ENCODE results near the gene SYT3.

SYT3 gene

DNA sequence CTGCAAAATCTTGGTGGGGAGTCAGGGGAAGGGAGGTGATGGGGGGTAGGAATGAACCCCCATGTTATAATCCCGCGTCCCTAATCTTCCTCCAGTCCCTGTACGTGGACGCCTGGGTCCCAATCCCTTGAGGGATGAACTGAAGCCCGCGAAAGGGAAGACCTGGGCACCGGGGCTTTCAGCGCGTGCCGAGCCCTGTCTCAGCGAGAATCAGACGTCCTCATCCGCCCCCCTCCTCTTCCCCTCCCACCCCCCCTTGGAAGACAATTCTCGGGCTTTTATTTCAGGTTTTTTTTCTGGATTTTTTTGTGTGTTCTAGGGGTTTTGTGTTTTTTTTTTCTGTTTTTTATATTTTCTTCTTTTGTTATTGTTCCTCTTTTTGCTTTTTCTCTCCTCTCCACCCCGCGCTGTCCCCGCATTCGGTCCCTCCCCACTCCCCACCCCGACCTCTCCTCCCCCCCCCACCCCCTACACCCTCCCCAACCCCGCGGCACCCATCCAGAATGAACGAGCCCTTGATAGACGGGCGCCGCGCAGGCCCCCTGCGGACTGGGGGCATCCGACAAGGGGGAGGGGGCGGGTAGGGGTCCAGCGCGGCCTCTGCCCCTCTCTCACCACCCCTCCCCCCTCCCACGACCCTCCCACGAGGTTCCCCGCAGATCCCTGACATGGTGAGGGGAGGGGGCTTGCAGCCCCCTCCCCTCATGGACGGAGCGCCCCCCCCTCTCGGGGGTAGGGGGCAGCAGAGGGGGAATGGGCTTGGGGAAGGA is 19.8 kb upstream of the SYT3 start:
- no peak overlapping the region for H3K4me2 ChIP-seq (ENCODE audit: low read depth, low read length, poor library complexity, severe bottlenecking)

GRCh38 chr19:50658441-50659317 is 19.0 kb upstream of the SYT3 start:
- no peak for TF ChIP-seq EZH2phosphoT487 (IDR thresholded peaks at IDR 0.05; ENCODE audit: borderline replicate concordance)
- TF ChIP-seq, protein P1, sequence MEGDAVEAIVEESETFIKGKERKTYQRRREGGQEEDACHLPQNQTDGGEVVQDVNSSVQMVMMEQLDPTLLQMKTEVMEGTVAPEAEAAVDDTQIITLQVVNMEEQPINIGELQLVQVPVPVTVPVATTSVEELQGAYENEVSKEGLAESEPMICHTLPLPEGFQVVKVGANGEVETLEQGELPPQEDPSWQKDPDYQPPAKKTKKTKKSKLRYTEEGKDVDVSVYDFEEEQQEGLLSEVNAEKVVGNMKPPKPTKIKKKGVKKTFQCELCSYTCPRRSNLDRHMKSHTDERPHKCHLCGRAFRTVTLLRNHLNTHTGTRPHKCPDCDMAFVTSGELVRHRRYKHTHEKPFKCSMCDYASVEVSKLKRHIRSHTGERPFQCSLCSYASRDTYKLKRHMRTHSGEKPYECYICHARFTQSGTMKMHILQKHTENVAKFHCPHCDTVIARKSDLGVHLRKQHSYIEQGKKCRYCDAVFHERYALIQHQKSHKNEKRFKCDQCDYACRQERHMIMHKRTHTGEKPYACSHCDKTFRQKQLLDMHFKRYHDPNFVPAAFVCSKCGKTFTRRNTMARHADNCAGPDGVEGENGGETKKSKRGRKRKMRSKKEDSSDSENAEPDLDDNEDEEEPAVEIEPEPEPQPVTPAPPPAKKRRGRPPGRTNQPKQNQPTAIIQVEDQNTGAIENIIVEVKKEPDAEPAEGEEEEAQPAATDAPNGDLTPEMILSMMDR (conservative IDR thresholded peaks at IDR 0.05; ENCODE audit: low read length): no peak
- Histone ChIP-seq H3K4me3 (ENCODE audit: low read length, poor library complexity, severe bottlenecking) (no peak overlapping the region), H3K9me2 (replicated peaks; ENCODE audit: low read depth, low read length) (no peaks in the 10 kb centered on the region), H3K9ac (ENCODE audit: low read depth, low read length, poor library complexity, severe bottlenecking) (no peak overlapping the region), H3K79me2 (ENCODE audit: insufficient read depth, low read length) (no peaks in the 10 kb centered on the region), H3K9me3 (ENCODE audit: insufficient read depth, low read depth, low read length) (no peaks in the 10 kb centered on the region), H3F3A (ENCODE audit: low read depth) (no peaks in the 10 kb centered on the region), H3K4me1 (ENCODE audit: insufficient read depth, low read length, poor library complexity, severe bottlenecking) (no peaks in the 10 kb centered on the region), H3K27me3 (ENCODE audit: insufficient read depth, low read length, poor library complexity, severe bottlenecking) (no peaks in the 10 kb centered on the region), H3K36me3 (ENCODE audit: insufficient read depth, low read length) (no peaks in the 10 kb centered on the region), H3K4me2 (ENCODE audit: low read depth, low read length, poor library complexity, severe bottlenecking) (no peak overlapping the region), H2AFZ (ENCODE audit: low read length) (no peak overlapping the region), H4K20me1 (ENCODE audit: insufficient read depth, low read length, poor library complexity, severe bottlenecking) (no peaks in the 10 kb centered on the region)

More for the DNA sequence above, 19.8 kb upstream of the SYT3 start:
- Histone ChIP-seq H3K27me3 (ENCODE audit: insufficient read depth, low read length, poor library complexity, severe bottlenecking) (no peaks in the 10 kb centered on the region), H3K4me3 (ENCODE audit: low read length, poor library complexity, severe bottlenecking) (no peak overlapping the region), H3K9me2 (replicated peaks; ENCODE audit: low read depth, low read length) (no peaks in the 10 kb centered on the region), H3K9me3 (ENCODE audit: insufficient read depth, low read depth, low read length) (no peaks in the 10 kb centered on the region), H4K20me1 (ENCODE audit: insufficient read depth, low read length, poor library complexity, severe bottlenecking) (no peaks in the 10 kb centered on the region), H3K79me2 (ENCODE audit: insufficient read depth, low read length) (no peaks in the 10 kb centered on the region), H2AFZ (ENCODE audit: low read length) (no peak overlapping the region), H3K9ac (ENCODE audit: low read depth, low read length, poor library complexity, severe bottlenecking) (no peak overlapping the region), H3F3A (ENCODE audit: low read depth) (no peaks in the 10 kb centered on the region), H3K36me3 (ENCODE audit: insufficient read depth, low read length) (no peaks in the 10 kb centered on the region), H3K4me1 (ENCODE audit: insufficient read depth, low read length, poor library complexity, severe bottlenecking) (no peaks in the 10 kb centered on the region)
- TF ChIP-seq, protein P1 (conservative IDR thresholded peaks at IDR 0.05; ENCODE audit: low read length): no peak
- no peak for TF ChIP-seq EZH2phosphoT487 (IDR thresholded peaks at IDR 0.05; ENCODE audit: borderline replicate concordance)

DNA sequence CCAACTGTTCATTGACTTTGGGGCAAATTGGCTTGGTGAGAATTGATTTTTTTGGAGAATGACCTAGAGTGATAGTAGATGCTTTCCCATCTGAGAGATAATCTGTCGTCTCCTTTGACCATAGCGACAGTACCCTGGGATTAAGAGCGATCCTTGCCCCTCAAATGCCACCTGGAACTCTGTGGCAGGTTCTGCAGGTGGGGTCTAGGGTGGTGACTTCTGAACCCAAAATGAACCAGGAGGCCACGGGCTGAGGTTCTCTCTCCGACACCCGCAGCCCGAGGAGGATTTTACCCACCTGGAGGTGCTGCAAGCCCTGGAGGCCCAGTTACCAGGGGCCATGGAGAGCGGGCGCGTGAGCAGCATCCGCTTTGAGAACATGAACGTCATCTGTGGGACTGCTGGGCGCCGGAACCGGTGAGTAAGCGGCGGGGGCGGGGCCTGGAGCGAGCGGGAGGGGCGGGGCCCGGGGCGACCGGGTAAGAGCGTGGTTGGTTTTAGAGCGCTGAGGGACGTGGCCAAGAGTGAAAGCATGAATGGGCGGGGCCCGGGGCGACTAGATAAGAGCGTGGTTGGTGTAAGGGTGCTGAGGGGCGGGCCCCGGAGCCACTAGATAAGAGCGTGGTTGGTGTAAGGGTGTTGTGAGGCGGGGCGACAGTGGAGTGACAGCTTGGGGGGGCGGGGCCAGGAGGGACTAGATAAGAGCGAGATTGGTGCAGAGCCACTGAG is 18.2 kb upstream of the SYT3 start:
- no peaks in the 10 kb centered on the region for H3K79me2 ChIP-seq (ENCODE audit: insufficient read depth, low read length)
- H3K36me3 ChIP-seq (ENCODE audit: insufficient read depth, low read length): no peaks in the 10 kb centered on the region
- H3K9ac ChIP-seq (ENCODE audit: low read depth, low read length, poor library complexity, severe bottlenecking): no peak overlapping the region
- H2AFZ ChIP-seq (ENCODE audit: low read length): no peak overlapping the region
- H3K9me2 ChIP-seq (replicated peaks; ENCODE audit: low read depth, low read length): no peaks in the 10 kb centered on the region
- no peaks in the 10 kb centered on the region for H3K27me3 ChIP-seq (ENCODE audit: insufficient read depth, low read length, poor library complexity, severe bottlenecking)
- H3K4me2 ChIP-seq (ENCODE audit: low read depth, low read length, poor library complexity, severe bottlenecking): no peak overlapping the region
- H4K20me1 ChIP-seq (ENCODE audit: insufficient read depth, low read length, poor library complexity, severe bottlenecking): no peaks in the 10 kb centered on the region
- no peaks in the 10 kb centered on the region for H3K4me1 ChIP-seq (ENCODE audit: insufficient read depth, low read length, poor library complexity, severe bottlenecking)
- TF ChIP-seq, protein P1 (conservative IDR thresholded peaks at IDR 0.05; ENCODE audit: low read length): no peak
- TF ChIP-seq EZH2phosphoT487 (IDR thresholded peaks at IDR 0.05; ENCODE audit: borderline replicate concordance): no peak
- no peaks in the 10 kb centered on the region for H3K9me3 ChIP-seq (ENCODE audit: insufficient read depth, low read depth, low read length)
- no peaks in the 10 kb centered on the region for H3F3A ChIP-seq (ENCODE audit: low read depth)
- no peak overlapping the region for H3K4me3 ChIP-seq (ENCODE audit: low read length, poor library complexity, severe bottlenecking)

All from Loucy (cell line).